H1 (cell line): ENCODE data around the gene ARGLU1. TPM values are rescaled to one million over a fixed set of nuclear protein-coding genes. Genes with fewer than 3 reads are reported as not detected.

Experiments used
- CTCF ChIA-PET: fragments of 300-600 bp; sonication (Branson Sonifier 250); formaldehyde crosslinking; loops from one replicate; lab custom pipeline; 2021; ENCODE audit not compliant: partially characterized antibody; lab: Charles Lee
- POLR2A ChIA-PET: fragments of 300-600 bp; sonication (Branson Sonifier 250); formaldehyde crosslinking; loops from one replicate; lab custom pipeline; 2021; ENCODE audit warnings: inconsistent platforms; ENCODE audit not compliant: partially characterized antibody; lab: Charles Lee
- DNase-seq, 2 experiments: peaks; one replicate each; pipeline versions ENCODE4 v3.0.0 to v3.0.0-alpha.2; 2010 to 2022; ENCODE audit warnings: low spot score in 2 of 2, low read depth in 1 of 2, mixed read lengths in 1 of 2
- FAIRE-seq: peaks from 2 replicates; lab custom pipeline; 2011; peaks lifted over from hg19 to GRCh38; lab: Jason Lieb, UNC
- H2AFZ ChIP-seq: 2 replicates; pipeline ENCODE4 v1.8.1; 2012; ENCODE audit warnings: low read length, inconsistent platforms
- H2AK5ac ChIP-seq: 2 replicates; pipeline ENCODE4 v1.6.1; 2013; ENCODE audit warnings: low read depth, low read length
- H2BK120ac ChIP-seq: replicated peaks from 2 replicates; pipeline ENCODE3; 2013; ENCODE audit warnings: low read depth, low read length, inconsistent platforms
- H2BK12ac ChIP-seq: 2 replicates; pipeline ENCODE4 v1.6.1; 2013; ENCODE audit warnings: low read depth, low read length
- H2BK15ac ChIP-seq: 2 replicates; pipeline ENCODE4 v1.6.1; 2013; ENCODE audit warnings: low read length
- H2BK20ac ChIP-seq: 2 replicates; pipeline ENCODE4 v1.6.1; 2013; ENCODE audit warnings: low read length
- H2BK5ac ChIP-seq: 2 replicates; pipeline ENCODE4 v1.6.1; 2013; ENCODE audit warnings: low read depth, low read length
- H3K14ac ChIP-seq: 2 replicates; pipeline ENCODE4 v1.6.1; 2013; ENCODE audit warnings: inconsistent platforms; ENCODE audit not compliant: insufficient read length
- H3K18ac ChIP-seq: 2 replicates; pipeline ENCODE4 v1.6.1; 2013; ENCODE audit warnings: low read length; ENCODE audit errors: extremely low read depth
- H3K23ac ChIP-seq: 2 replicates; pipeline ENCODE4 v1.6.1; 2013; ENCODE audit warnings: inconsistent platforms; ENCODE audit not compliant: insufficient read length
- H3K23me2 ChIP-seq: 2 replicates; pipeline ENCODE4 v1.6.1; 2013; ENCODE audit warnings: low read depth, low read length
- H3K27ac ChIP-seq: 2 replicates; pipeline ENCODE4 v1.6.1; 2011; ENCODE audit warnings: low read depth, low read length, inconsistent platforms
- H3K27me3 ChIP-seq, 4 experiments: replicated peaks in 1 of 4; 1 replicate in 1 of 4; 2 replicates in 3 of 4; pipeline versions ENCODE4 v1.6.1 to v1.8.1; 2011 to 2013; ENCODE audit warnings: low read length in 3 of 4, mild to moderate bottlenecking in 3 of 4, inconsistent platforms in 2 of 4, mixed read lengths in 2 of 4, moderate library complexity in 1 of 4; ENCODE audit not compliant: control insufficient read depth in 3 of 4, insufficient read depth in 3 of 4; ENCODE audit errors: extremely low read depth in 1 of 4
- H3K36me3 ChIP-seq, 4 experiments: 2 replicates each; pipeline versions ENCODE4 v1.6.1 to v1.8.1; 2011 to 2013; ENCODE audit warnings: mild to moderate bottlenecking in 4 of 4, low read length in 3 of 4, moderate library complexity in 2 of 4, control low read depth in 1 of 4, inconsistent platforms in 1 of 4; ENCODE audit not compliant: insufficient read depth in 4 of 4, control insufficient read depth in 2 of 4
- H3K4ac ChIP-seq: replicated peaks from 2 replicates; pipeline ENCODE3; 2013; ENCODE audit warnings: low read length, low read depth, mixed read lengths, inconsistent platforms; ENCODE audit not compliant: insufficient read length
- H3K4me1 ChIP-seq, 4 experiments: replicated peaks in 1 of 4; 1 replicate in 1 of 4; 2 replicates in 3 of 4; pipeline versions ENCODE4 v1.6.1 to v1.8.1; 2011 to 2013; ENCODE audit warnings: low read length in 3 of 4, inconsistent platforms in 2 of 4, mixed read lengths in 1 of 4; ENCODE audit not compliant: insufficient read depth in 4 of 4, control insufficient read depth in 3 of 4
- H3K4me2 ChIP-seq, 2 experiments: 2 replicates each; pipeline versions ENCODE4 v1.6.1 to v1.8.1; 2011 to 2013; ENCODE audit warnings: low read depth in 2 of 2, low read length in 2 of 2, control low read depth in 1 of 2, inconsistent platforms in 1 of 2, mild to moderate bottlenecking in 1 of 2; ENCODE audit not compliant: insufficient read depth in 1 of 2
- H3K4me3 ChIP-seq, 4 experiments: fragments of 200-600, 300-600 bp in 1 of 4; sonication (generic), shearing (Covaris generic), sonication (Bioruptor Twin) in 1 of 4; 2 replicates each; pipeline versions ENCODE4 v1.5.1 to v1.8.1; 2011 to 2016; ENCODE audit warnings: low read length in 4 of 4, low read depth in 3 of 4, control low read depth in 2 of 4, inconsistent platforms in 2 of 4, mild to moderate bottlenecking in 2 of 4, mixed read lengths in 1 of 4, moderate library complexity in 1 of 4; ENCODE audit not compliant: insufficient read depth in 2 of 4; ENCODE audit errors: extremely low read depth in 1 of 4
- H3K56ac ChIP-seq: replicated peaks from 2 replicates; pipeline ENCODE3; 2013; ENCODE audit warnings: low read depth, mild to moderate bottlenecking, mixed read lengths, low read length, inconsistent platforms; ENCODE audit not compliant: insufficient read length
- H3K79me1 ChIP-seq: 2 replicates; pipeline ENCODE4 v1.6.1; 2013; ENCODE audit warnings: low read depth, low read length, control low read depth
- H3K79me2 ChIP-seq, 2 experiments: 2 replicates each; pipeline versions ENCODE4 v1.6.1 to v1.8.1; 2012 to 2013; ENCODE audit warnings: low read length in 2 of 2, mild to moderate bottlenecking in 2 of 2, inconsistent platforms in 1 of 2; ENCODE audit not compliant: insufficient read depth in 2 of 2, control insufficient read depth in 1 of 2
- H3K9ac ChIP-seq, 4 experiments: replicated peaks in 1 of 4; 1 replicate in 1 of 4; 2 replicates in 3 of 4; pipeline versions ENCODE4 v1.6.1 to v1.8.1; 2011 to 2013; ENCODE audit warnings: low read depth in 3 of 4, low read length in 3 of 4, control low read depth in 2 of 4, mild to moderate bottlenecking in 2 of 4, moderate library complexity in 2 of 4, inconsistent platforms in 1 of 4; ENCODE audit errors: extremely low read depth in 1 of 4
- H3K9me3 ChIP-seq, 2 experiments: 2 replicates each; pipeline versions ENCODE4 v1.6.1 to v1.8.1; 2012 to 2013; ENCODE audit warnings: mild to moderate bottlenecking in 2 of 2, moderate library complexity in 2 of 2, control low read depth in 1 of 2, inconsistent platforms in 1 of 2, low read depth in 1 of 2, low read length in 1 of 2, mixed read lengths in 1 of 2; ENCODE audit not compliant: insufficient read depth in 2 of 2
- H4K20me1 ChIP-seq, 2 experiments: replicated peaks in 1 of 2; 2 replicates each; pipeline versions ENCODE3 to v1.8.1; 2011 to 2013; ENCODE audit warnings: inconsistent platforms in 2 of 2, low read length in 2 of 2, mild to moderate bottlenecking in 1 of 2; ENCODE audit not compliant: insufficient read depth in 2 of 2, control insufficient read depth in 1 of 2
- H4K5ac ChIP-seq: 2 replicates; pipeline ENCODE4 v1.6.1; 2013; ENCODE audit warnings: low read length, low read depth, mixed read lengths, inconsistent platforms; ENCODE audit not compliant: insufficient read length
- H4K8ac ChIP-seq: 2 replicates; pipeline ENCODE4 v1.8.0; 2013; ENCODE audit warnings: mild to moderate bottlenecking, moderate library complexity, low read length, inconsistent platforms; ENCODE audit not compliant: insufficient read depth; ENCODE audit errors: extremely low read depth
- H4K91ac ChIP-seq: replicated peaks from 2 replicates; pipeline ENCODE3; 2013; ENCODE audit warnings: low read length, mixed read lengths, inconsistent platforms; ENCODE audit not compliant: insufficient read length
- E2F6 ChIP-seq: IDR thresholded peaks from 2 replicates; pipeline ENCODE4 v1.6.1; 2012; ENCODE audit warnings: inconsistent platforms
- EP300 ChIP-seq, 2 experiments: IDR thresholded peaks; 1 replicate in 1 of 2; 2 replicates in 1 of 2; pipeline ENCODE4 v1.6.1; 2011 to 2012; ENCODE audit warnings: low read depth in 2 of 2, low read length in 2 of 2, mild to moderate bottlenecking in 2 of 2, borderline replicate concordance in 1 of 2, inconsistent platforms in 1 of 2, moderate library complexity in 1 of 2
- KDM1A ChIP-seq: fragments of 200-600, 300-600 bp; sonication (generic); IDR thresholded peaks from 2 replicates; pipeline ENCODE4 v1.7.1; 2016; ENCODE audit warnings: mild to moderate bottlenecking, low read length, borderline replicate concordance
- TAF7 ChIP-seq: optimal IDR thresholded peaks from 2 replicates; pipeline ENCODE3; 2011; ENCODE audit warnings: low read depth, mild to moderate bottlenecking, inconsistent platforms, low read length, moderate library complexity, borderline replicate concordance
- WGBS, 2 experiments: shearing (Covaris generic) in 1 of 2; methylation state at CpG; one replicate each; pipeline versions ENCODE4 v1.1.6 to v1.1.7; 2013 to 2015; ENCODE audit warnings: low lambda C conversion rate in 2 of 2, mixed read lengths in 2 of 2, inconsistent platforms in 1 of 2, low coverage in 1 of 2, missing lambda C conversion rate in 1 of 2; ENCODE audit not compliant: insufficient replicate concordance in 2 of 2, insufficient coverage in 1 of 2, insufficient read length in 1 of 2; ENCODE audit errors: extremely low coverage in 1 of 2, missing lambda C conversion rate in 1 of 2; 5-methylcytosine and 5-hydroxymethylcytosine counted together
- polyA plus RNA-seq, 7 experiments: library from polyadenylated mRNA; depleted of rRNA in 3 of 7; stranded (reverse) in 5 of 7; unstranded in 2 of 7; fragments of >200 nt in 5 of 7; fragments of 200-250 nt in 2 of 7; gene quantifications; 1 replicate in 5 of 7; 2 replicates in 1 of 7; 4 replicates in 1 of 7; pipeline versions ENCODE4 v1.2.1 to v1.2.3, GENCODE V29; 2011 to 2013; ENCODE audit warnings: missing spikeins in 2 of 7, mixed read lengths in 2 of 7
- total RNA-seq: library from RNA; stranded (reverse); fragmentation: NEBNext Ultra II Directional; extraction: Animal tissue kit (Norgen Biotek cat#: 25700); gene quantifications from 2 replicates; pipeline ENCODE4 v1.2.1, GENCODE V29; 2021

The ARGLU1 gene
- total and polyA plus RNA-seq, 2 of the 8 experiments (the other 6 are each of a cell fraction or from before 2014, with no cell fraction given) = 47.8 to 84.9 TPM

GRCh38 chr13:106616729-106617128 is 48.8 kb upstream of the ARGLU1 start:
- 95% methylated on average over 3 of the region's 3 CpGs; no CpG with 5 or more reads in 1 of the 2 experiments for whole genome bisulfite sequencing, 2 experiments
- Histone ChIP-seq H3K4me3 (no peak overlapping the region), H3K23ac (no peak overlapping the region), H3K9me3 (no peaks in the 10 kb centered on the region), H4K91ac (peak overlapping the region; percentile 91), H4K5ac (no peak overlapping the region), H2BK5ac (no peak overlapping the region), H2AFZ (no peak overlapping the region), H3K4ac (no peak overlapping the region), H2AK5ac (no peak overlapping the region), H3K56ac (no peak overlapping the region), H3K36me3 (no peaks in the 10 kb centered on the region), H2BK20ac (no peak overlapping the region), H3K27me3 (no peaks in the 10 kb centered on the region), H3K27ac (no peak overlapping the region), H3K79me2 (no peaks in the 10 kb centered on the region), H3K18ac (no peak overlapping the region)
- DNase-seq = no peak
- TF ChIP-seq KDM1A (no peak), E2F6 (peak; percentile 53; the same call in 1 of the 2 replicates), EP300 (IDR thresholded peaks at IDR 0.05; ENCODE audit: borderline replicate concordance in 1 of 2, low read depth in 2 of 2, low read length in 2 of 2) (no peak), TAF7 (no peak)
- TF ChIP-seq, all 59 proteins: peak for 1
- no peaks in the 10 kb centered on the region for H4K20me1 ChIP-seq
- no peak overlapping the region for H3K4me2 ChIP-seq
- no peak overlapping the region for H2BK15ac ChIP-seq
- H3K14ac ChIP-seq = no peak overlapping the region
- no peak overlapping the region for H2BK120ac ChIP-seq
- no peaks in the 10 kb centered on the region; a peak in 1 of 7 replicates for H3K4me1 ChIP-seq
- POLR2A ChIA-PET = no interaction called here
- H3K9ac ChIP-seq = no peak overlapping the region
- H3K23me2 ChIP-seq = no peaks in the 10 kb centered on the region
- peak overlapping the region; percentile 82; the same call in 1 of the 2 replicates for H2BK12ac ChIP-seq
- H3K79me1 ChIP-seq = no peaks in the 10 kb centered on the region
- no peak for FAIRE-seq
- CTCF ChIA-PET = interaction anchor here (1.6 kb wide), 1 partner anchor 10 kb away, joined by 5 read pairs; no protein-coding TSS in a partner anchor
- no peak overlapping the region for H4K8ac ChIP-seq
